HepG2 (cell line): ENCODE results near the gene LMNA. TPM values are rescaled to one million over a fixed set of nuclear protein-coding genes. Genes with fewer than 3 reads are reported as not detected.

Experiments
- BRF2 ChIP-seq: sonication (generic); formaldehyde crosslinking; IDR thresholded peaks from 2 replicates; pipeline ENCODE4 v1.8.1; 2022; ENCODE audit warnings: mild to moderate bottlenecking, missing genetic modification reagents
- CEBPZ ChIP-seq: IDR thresholded peaks from 2 replicates; pipeline ENCODE4 v1.6.1; 2012; ENCODE audit warnings: low read length, improper control_type of control experiment
- DDIT3 ChIP-seq: sonication (generic); formaldehyde crosslinking; IDR thresholded peaks from 2 replicates; pipeline ENCODE4 v1.4.0; 2020; ENCODE audit warnings: mild to moderate bottlenecking, missing genetic modification reagents
- FOXP4 ChIP-seq: sonication (generic); formaldehyde crosslinking; IDR thresholded peaks from 2 replicates; pipeline ENCODE4 v1.4.0; 2020; ENCODE audit warnings: missing genetic modification reagents
- IRF9 ChIP-seq: sonication (generic); formaldehyde crosslinking; IDR thresholded peaks from 2 replicates; pipeline ENCODE4 v1.8.0; 2022; ENCODE audit warnings: missing genetic modification reagents, mild to moderate bottlenecking, borderline replicate concordance
- MTA1 ChIP-seq: sonication (generic); formaldehyde crosslinking; IDR thresholded peaks from 2 replicates; pipeline ENCODE4 v1.4.0; 2020; ENCODE audit warnings: missing genetic modification reagents, mild to moderate bottlenecking, borderline replicate concordance
- THRA ChIP-seq: sonication (generic); formaldehyde crosslinking; IDR thresholded peaks from 2 replicates; pipeline ENCODE4 v1.4.0; 2020; ENCODE audit warnings: missing genetic modification reagents, borderline replicate concordance
- ZBTB40 ChIP-seq, 2 experiments: fragments of 450-650 bp in 1 of 2; sonication (generic) in 1 of 2; formaldehyde crosslinking in 1 of 2; IDR thresholded peaks; 2 replicates each; pipeline versions ENCODE4 v1.6.1 to v1.8.0; 2016 to 2022; ENCODE audit warnings: antibody characterized with exemption in 1 of 2, mild to moderate bottlenecking in 1 of 2, missing genetic modification reagents in 1 of 2
- polyA plus RNA-seq, 8 experiments: library from polyadenylated mRNA; depleted of rRNA in 3 of 8; stranded (reverse) in 7 of 8; unstranded in 1 of 8; fragments of >200 nt; fragmentation: Illumina TruSeq in 4 of 8; extraction: Trizol in 4 of 8; gene quantifications; 2 replicates each; pipeline versions ENCODE4 v1.2.1 to v1.2.3, GENCODE V29; 2011 to 2016; ENCODE audit warnings: low read depth in 4 of 8, missing spikeins in 1 of 8, mixed read lengths in 1 of 8; ENCODE audit not compliant: insufficient read depth in 1 of 8
- total RNA-seq, 5 experiments: library from RNA; depleted of rRNA; stranded (reverse); fragments of >200 nt; fragmentation: Illumina TruSeq; extraction: Trizol; gene quantifications; 2 replicates each; pipeline ENCODE4 v1.2.3, GENCODE V29; 2016; ENCODE audit warnings: low read depth in 1 of 5

Gene LMNA
- total and polyA plus RNA-seq, 2 of the 13 experiments (the other 11 are each of a cell fraction or from before 2014, with no cell fraction given) = 107 to 225 TPM

- TF ChIP-seq CEBPZ = no peak
- TF ChIP-seq BRF2 = no peak
- TF ChIP-seq FOXP4 (CRISPR knock-in tag) = no peak
- TF ChIP-seq IRF9 = no peak; the same call in 1 of the 2 replicates
- TF ChIP-seq ZBTB40 (IDR thresholded peaks at IDR 0.05) = no peak
- TF ChIP-seq ZBTB40 (CRISPR knock-in tag; IDR thresholded peaks at IDR 0.05) = no peak
- no peak for TF ChIP-seq DDIT3 (CRISPR knock-in tag)
- no peak for TF ChIP-seq THRA
- no peak for TF ChIP-seq MTA1 (CRISPR knock-in tag)
These were observed 505 bp downstream of the LMNA start (continued) for GRCh38 chr1:156114919-156115513.
